ENCODE measurements around the gene PARD3B.

GRCh38 chr2:205020673-205021072 lies 475.4 kb downstream of the PARD3B start:
- TF ChIP-seq, protein P1, sequence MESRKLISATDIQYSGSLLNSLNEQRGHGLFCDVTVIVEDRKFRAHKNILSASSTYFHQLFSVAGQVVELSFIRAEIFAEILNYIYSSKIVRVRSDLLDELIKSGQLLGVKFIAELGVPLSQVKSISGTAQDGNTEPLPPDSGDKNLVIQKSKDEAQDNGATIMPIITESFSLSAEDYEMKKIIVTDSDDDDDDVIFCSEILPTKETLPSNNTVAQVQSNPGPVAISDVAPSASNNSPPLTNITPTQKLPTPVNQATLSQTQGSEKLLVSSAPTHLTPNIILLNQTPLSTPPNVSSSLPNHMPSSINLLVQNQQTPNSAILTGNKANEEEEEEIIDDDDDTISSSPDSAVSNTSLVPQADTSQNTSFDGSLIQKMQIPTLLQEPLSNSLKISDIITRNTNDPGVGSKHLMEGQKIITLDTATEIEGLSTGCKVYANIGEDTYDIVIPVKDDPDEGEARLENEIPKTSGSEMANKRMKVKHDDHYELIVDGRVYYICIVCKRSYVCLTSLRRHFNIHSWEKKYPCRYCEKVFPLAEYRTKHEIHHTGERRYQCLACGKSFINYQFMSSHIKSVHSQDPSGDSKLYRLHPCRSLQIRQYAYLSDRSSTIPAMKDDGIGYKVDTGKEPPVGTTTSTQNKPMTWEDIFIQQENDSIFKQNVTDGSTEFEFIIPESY (CRISPR knock-in tag; IDR thresholded peaks at IDR 0.05) = no peak
- TF ChIP-seq, protein P2, sequence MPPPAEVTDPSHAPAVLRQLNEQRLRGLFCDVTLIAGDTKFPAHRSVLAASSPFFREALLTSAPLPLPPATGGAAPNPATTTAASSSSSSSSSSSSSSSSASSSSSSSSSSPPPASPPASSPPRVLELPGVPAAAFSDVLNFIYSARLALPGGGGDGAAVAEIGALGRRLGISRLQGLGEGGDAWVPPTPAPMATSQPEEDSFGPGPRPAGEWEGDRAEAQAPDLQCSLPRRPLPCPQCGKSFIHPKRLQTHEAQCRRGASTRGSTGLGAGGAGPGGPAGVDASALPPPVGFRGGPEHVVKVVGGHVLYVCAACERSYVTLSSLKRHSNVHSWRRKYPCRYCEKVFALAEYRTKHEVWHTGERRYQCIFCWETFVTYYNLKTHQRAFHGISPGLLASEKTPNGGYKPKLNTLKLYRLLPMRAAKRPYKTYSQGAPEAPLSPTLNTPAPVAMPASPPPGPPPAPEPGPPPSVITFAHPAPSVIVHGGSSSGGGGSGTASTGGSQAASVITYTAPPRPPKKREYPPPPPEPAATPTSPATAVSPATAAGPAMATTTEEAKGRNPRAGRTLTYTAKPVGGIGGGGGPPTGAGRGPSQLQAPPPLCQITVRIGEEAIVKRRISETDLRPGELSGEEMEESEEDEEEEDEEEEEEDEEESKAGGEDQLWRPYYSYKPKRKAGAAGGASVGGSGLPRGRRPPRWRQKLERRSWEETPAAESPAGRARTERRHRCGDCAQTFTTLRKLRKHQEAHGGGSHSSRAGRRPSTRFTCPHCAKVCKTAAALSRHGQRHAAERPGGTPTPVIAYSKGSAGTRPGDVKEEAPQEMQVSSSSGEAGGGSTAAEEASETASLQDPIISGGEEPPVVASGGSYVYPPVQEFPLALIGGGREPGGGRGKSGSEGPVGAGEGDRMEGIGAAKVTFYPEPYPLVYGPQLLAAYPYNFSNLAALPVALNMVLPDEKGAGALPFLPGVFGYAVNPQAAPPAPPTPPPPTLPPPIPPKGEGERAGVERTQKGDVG (CRISPR knock-in tag; IDR thresholded peaks at IDR 0.05; ENCODE audit: borderline replicate concordance) = no peak
- TF ChIP-seq RNF2 (conservative IDR thresholded peaks at IDR 0.05; ENCODE audit: low read depth) (no peak), FOSL1 (CRISPR knock-in tag; IDR thresholded peaks at IDR 0.05; ENCODE audit: borderline replicate concordance) (no peak), JUNB (CRISPR knock-in tag; IDR thresholded peaks at IDR 0.05; ENCODE audit: borderline replicate concordance) (no peak), TOE1 (CRISPR knock-in tag; IDR thresholded peaks at IDR 0.05) (no peak), POLR2A (IDR thresholded peaks at IDR 0.05; ENCODE audit: insufficient read depth in 1 of 2, low read depth in 2 of 2, low read length in 2 of 2) (no peak), CREB1 (IDR thresholded peaks at IDR 0.05) (no peak), CREB1 (CRISPR knock-in tag; IDR thresholded peaks at IDR 0.05) (no peak), EZH2 (conservative IDR thresholded peaks at IDR 0.05; ENCODE audit: low read depth, low read length) (no peak), TCF7L2 (IDR thresholded peaks at IDR 0.05; ENCODE audit: low read depth, low read length) (no peak), GLI4 (CRISPR knock-in tag; IDR thresholded peaks at IDR 0.05; ENCODE audit: borderline replicate concordance) (no peak)
- TF ChIP-seq, protein P3, sequence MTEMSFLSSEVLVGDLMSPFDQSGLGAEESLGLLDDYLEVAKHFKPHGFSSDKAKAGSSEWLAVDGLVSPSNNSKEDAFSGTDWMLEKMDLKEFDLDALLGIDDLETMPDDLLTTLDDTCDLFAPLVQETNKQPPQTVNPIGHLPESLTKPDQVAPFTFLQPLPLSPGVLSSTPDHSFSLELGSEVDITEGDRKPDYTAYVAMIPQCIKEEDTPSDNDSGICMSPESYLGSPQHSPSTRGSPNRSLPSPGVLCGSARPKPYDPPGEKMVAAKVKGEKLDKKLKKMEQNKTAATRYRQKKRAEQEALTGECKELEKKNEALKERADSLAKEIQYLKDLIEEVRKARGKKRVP (CRISPR knock-in tag; IDR thresholded peaks at IDR 0.05) = no peak
- TF ChIP-seq, protein P4, sequence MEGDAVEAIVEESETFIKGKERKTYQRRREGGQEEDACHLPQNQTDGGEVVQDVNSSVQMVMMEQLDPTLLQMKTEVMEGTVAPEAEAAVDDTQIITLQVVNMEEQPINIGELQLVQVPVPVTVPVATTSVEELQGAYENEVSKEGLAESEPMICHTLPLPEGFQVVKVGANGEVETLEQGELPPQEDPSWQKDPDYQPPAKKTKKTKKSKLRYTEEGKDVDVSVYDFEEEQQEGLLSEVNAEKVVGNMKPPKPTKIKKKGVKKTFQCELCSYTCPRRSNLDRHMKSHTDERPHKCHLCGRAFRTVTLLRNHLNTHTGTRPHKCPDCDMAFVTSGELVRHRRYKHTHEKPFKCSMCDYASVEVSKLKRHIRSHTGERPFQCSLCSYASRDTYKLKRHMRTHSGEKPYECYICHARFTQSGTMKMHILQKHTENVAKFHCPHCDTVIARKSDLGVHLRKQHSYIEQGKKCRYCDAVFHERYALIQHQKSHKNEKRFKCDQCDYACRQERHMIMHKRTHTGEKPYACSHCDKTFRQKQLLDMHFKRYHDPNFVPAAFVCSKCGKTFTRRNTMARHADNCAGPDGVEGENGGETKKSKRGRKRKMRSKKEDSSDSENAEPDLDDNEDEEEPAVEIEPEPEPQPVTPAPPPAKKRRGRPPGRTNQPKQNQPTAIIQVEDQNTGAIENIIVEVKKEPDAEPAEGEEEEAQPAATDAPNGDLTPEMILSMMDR (CRISPR knock-in tag; IDR thresholded peaks at IDR 0.05) = no peak

Data from HepG2 (cell line).